Gastroesophageal sphincter (tissue), 4 donors: ENCODE results near the gene TNFRSF11A. TPM values are rescaled to one million over a fixed set of nuclear protein-coding genes. Genes with fewer than 3 reads are reported as not detected.

ENCODE experiments used
- ATAC-seq: fragments of 150-250 bp; one replicate; pipeline ENCODE4 v1.9.1; 2016; ENCODE audit warnings: mild to moderate bottlenecking, moderate library complexity
- H3K27ac ChIP-seq, 4 donors: fragments of 200-600 bp; sonication (generic) in 3 of 4; 1 replicate in 3 of 4; 2 replicates in 1 of 4; pipeline ENCODE4 v1.5.1; 2016 to 2019
- H3K27me3 ChIP-seq: fragments of 200-600 bp; sonication (generic); one replicate; pipeline ENCODE4 v1.5.1; 2019
- H3K36me3 ChIP-seq, 2 donors: fragments of 200-600 bp; sonication (generic); one replicate each; pipeline ENCODE4 v1.5.1; 2019; ENCODE audit warnings: control low read depth in 1 of 2
- H3K4me1 ChIP-seq, 3 donors: fragments of 200-600 bp; sonication (generic); 1 replicate in 2 of 3; 2 replicates in 1 of 3; pipeline ENCODE4 v1.5.1; 2016 to 2019; ENCODE audit warnings: control low read depth in 2 of 3
- H3K4me3 ChIP-seq, 2 donors: fragments of 200-600 bp; sonication (generic); one replicate each; pipeline ENCODE4 v1.5.1; 2019; ENCODE audit warnings: mild to moderate bottlenecking in 1 of 2, moderate library complexity in 1 of 2
- H3K9me3 ChIP-seq, 3 donors: fragments of 200-600 bp; sonication (generic); one replicate each; pipeline ENCODE4 v1.5.1; 2017 to 2019; ENCODE audit warnings: control low read depth in 2 of 3
- EP300 ChIP-seq: sonication (generic); formaldehyde crosslinking; IDR thresholded peaks from one replicate; pipeline ENCODE4 v1.6.1; 2017; ENCODE audit warnings: antibody characterized with exemption, mild to moderate bottlenecking
- POLR2A ChIP-seq, 2 donors: fragments of 450-650 bp; IDR thresholded peaks; one replicate each; pipeline ENCODE4 v1.6.1; 2017; ENCODE audit warnings: antibody characterized with exemption in 2 of 2, mild to moderate bottlenecking in 2 of 2, moderate library complexity in 1 of 2
- POLR2AphosphoS5 ChIP-seq: sonication (generic); formaldehyde crosslinking; IDR thresholded peaks from one replicate; pipeline ENCODE4 v1.6.1; 2017; ENCODE audit warnings: antibody characterized with exemption
- WGBS, 2 donors: methylation state at CpG; one replicate each; pipeline ENCODE4 v1.1.5; 2018; ENCODE audit warnings: low coverage in 1 of 2; 5-methylcytosine and 5-hydroxymethylcytosine counted together
- total RNA-seq, 4 donors: library from RNA; depleted of rRNA; stranded (reverse); fragments of >200 nt; gene quantifications; one replicate each; pipeline ENCODE4 v1.1.0, GENCODE V29; 2016
- TF ChIP-seq, protein P1 (sequence below), 4 experiments: fragments of 200-600 bp in 2 of 4; fragments of 450-650 bp in 2 of 4; sonication (generic) in 1 of 4; IDR thresholded peaks; one replicate each; pipeline ENCODE4 v1.5.1; 2017 to 2019; ENCODE audit warnings: antibody characterized with exemption in 4 of 4, mild to moderate bottlenecking in 2 of 4, moderate library complexity in 2 of 4

TNFRSF11A gene
- total RNA-seq, 4 donors from 2014 or later = 0.31 to 7.5 (median 1.4) TPM

DNA sequence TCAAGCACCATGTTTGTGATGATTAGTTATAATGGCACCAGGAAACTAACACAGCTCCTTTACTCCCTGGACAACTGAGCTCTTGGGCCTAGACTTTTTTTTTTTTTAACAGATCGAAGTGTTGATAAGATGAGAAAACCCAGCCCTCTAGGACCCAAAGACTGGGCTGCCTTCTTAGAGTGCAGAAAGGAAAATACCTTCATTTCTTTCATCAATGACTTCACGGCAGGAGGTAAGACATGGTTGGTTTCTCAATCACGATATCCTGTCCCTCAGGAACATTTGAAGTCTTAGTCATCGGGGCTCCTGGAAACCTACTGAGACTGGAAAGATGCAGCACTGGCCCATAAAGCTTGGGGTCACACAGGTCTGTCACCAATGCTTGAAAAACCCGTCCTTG lies 84.7 kb downstream of the TNFRSF11A start:
- no peak overlapping the region for H3K27ac ChIP-seq
- no peaks in the 10 kb centered on the region for H3K9me3 ChIP-seq
- 50 to 84% methylated on average over 1 to 4 of the region's 5 CpGs for WGBS, 2 donors
- H3K4me3 ChIP-seq = no peak overlapping the region
- no peaks in the 10 kb centered on the region for H3K4me1 ChIP-seq
- ATAC-seq = no peak
- no peak for TF ChIP-seq POLR2A (IDR thresholded peaks at IDR 0.05)
- no peak for TF ChIP-seq POLR2AphosphoS5
- TF ChIP-seq EP300 = no peak
- H3K36me3 ChIP-seq = no peaks in the 10 kb centered on the region
- peaks cover 10% of the 10 kb centered on the region for H3K27me3 ChIP-seq

DNA sequence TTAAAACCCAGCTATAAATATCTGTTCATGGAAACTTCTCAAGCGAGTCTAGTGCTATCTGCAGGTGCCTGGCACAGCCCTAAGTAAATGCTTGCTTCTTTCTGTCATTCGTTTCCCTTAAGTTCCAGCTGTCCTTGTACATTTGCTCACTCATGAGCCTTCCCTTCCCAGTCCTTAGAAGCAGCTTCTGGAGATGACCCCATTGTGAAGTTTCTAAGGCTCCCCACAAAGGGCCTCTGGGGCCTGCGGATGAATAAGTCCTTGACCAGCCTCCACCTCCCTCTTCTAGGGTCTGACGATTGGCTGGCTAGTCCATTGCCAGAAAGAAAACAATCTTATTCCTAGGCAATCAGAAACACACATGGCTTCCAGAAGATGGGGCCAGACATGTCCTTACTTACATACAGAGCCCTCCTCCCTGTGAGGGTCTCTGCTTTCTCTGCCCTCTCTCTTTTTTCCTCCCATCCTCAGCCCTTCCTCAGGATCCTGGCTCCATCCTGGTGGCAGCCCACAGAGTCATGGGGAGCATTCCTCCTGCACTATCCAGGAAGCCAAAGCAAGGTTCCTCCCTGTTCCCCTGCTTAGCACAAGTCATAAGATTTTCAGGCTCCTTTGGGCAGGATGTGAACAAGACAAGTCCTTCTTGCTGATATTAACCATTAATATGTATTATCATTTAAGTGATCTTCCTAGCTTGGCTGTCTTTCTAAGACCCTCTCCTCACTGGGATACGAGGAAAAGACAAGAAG lies 87.3 kb downstream of the TNFRSF11A start:
- 53 to 95% methylated on average over 3 to 4 of the region's 5 CpGs for WGBS, 2 donors
- H3K27ac ChIP-seq = no peak overlapping the region
- no peaks in the 10 kb centered on the region for H3K36me3 ChIP-seq
- H3K4me3 ChIP-seq = no peak overlapping the region
- no peak for ATAC-seq
- H3K4me1 ChIP-seq = no peaks in the 10 kb centered on the region
- peaks cover 10% of the 10 kb centered on the region for H3K27me3 ChIP-seq
- no peak for TF ChIP-seq EP300
- TF ChIP-seq POLR2AphosphoS5 = no peak
- TF ChIP-seq, protein P1, sequence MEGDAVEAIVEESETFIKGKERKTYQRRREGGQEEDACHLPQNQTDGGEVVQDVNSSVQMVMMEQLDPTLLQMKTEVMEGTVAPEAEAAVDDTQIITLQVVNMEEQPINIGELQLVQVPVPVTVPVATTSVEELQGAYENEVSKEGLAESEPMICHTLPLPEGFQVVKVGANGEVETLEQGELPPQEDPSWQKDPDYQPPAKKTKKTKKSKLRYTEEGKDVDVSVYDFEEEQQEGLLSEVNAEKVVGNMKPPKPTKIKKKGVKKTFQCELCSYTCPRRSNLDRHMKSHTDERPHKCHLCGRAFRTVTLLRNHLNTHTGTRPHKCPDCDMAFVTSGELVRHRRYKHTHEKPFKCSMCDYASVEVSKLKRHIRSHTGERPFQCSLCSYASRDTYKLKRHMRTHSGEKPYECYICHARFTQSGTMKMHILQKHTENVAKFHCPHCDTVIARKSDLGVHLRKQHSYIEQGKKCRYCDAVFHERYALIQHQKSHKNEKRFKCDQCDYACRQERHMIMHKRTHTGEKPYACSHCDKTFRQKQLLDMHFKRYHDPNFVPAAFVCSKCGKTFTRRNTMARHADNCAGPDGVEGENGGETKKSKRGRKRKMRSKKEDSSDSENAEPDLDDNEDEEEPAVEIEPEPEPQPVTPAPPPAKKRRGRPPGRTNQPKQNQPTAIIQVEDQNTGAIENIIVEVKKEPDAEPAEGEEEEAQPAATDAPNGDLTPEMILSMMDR (IDR thresholded peaks at IDR 0.05) = no peak
- TF ChIP-seq POLR2A (IDR thresholded peaks at IDR 0.05) = no peak
- no peaks in the 10 kb centered on the region for H3K9me3 ChIP-seq

DNA sequence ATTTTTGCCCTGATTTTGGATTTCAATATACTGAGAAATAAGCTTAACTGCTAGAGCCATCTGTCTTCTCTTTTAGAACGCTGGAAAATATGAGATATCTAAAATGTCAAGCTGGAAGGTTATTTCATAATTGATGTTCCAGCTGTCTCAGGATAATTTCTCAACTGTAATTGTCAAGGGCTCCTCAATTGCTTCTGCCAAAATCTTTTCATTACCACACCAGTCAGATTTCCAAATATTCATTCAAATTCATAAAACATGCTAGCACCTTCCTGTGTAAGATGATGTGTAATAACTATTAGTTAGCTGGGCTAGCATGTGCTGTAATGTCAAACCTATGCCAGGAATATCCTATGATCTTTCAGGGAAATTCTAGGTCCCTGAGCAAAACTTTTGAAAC lies 88.1 kb downstream of the TNFRSF11A start:
- Histone ChIP-seq H3K9me3 (no peaks in the 10 kb centered on the region), H3K36me3 (no peaks in the 10 kb centered on the region), H3K4me1 (no peaks in the 10 kb centered on the region), H3K4me3 (no peak overlapping the region), H3K27me3 (peaks cover 10% of the 10 kb centered on the region), H3K27ac (no peak overlapping the region)
- ATAC-seq = no peak
- WGBS, 2 donors = 27 to 33% methylated on average over 1 of the region's 1 CpG
- TF ChIP-seq POLR2AphosphoS5 = no peak
- no peak for TF ChIP-seq POLR2A (IDR thresholded peaks at IDR 0.05)
- TF ChIP-seq, protein P1 (IDR thresholded peaks at IDR 0.05) = no peak
- no peak for TF ChIP-seq EP300

DNA sequence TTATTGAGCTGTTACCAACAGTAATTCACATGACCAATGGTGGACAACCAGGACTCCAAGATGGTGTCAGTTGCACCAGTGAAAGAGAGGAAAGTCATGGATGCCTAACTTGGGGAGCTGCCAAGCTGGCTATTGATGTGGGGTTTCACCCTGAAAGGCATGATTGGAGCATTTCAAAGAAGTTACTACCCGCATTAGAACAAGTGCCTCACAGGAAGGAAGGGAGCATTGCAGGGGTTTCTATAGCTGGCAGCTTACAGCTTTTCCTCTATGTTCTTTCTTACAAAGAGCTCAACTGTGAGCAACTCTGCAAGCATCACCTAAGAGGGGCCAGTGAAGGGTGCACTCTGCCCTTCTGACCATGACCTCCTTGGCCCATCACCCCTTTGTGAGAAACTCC lies 93.1 kb downstream of the TNFRSF11A start:
- no peak for ATAC-seq
- TF ChIP-seq POLR2AphosphoS5 (no peak), POLR2A (IDR thresholded peaks at IDR 0.05) (no peak), EP300 (no peak)
- TF ChIP-seq, protein P1 (IDR thresholded peaks at IDR 0.05) = no peak
- 83% methylated on average over 1 of the region's 1 CpG; no CpG with 5 or more reads in 1 of the 2 donors for WGBS, 2 donors

DNA sequence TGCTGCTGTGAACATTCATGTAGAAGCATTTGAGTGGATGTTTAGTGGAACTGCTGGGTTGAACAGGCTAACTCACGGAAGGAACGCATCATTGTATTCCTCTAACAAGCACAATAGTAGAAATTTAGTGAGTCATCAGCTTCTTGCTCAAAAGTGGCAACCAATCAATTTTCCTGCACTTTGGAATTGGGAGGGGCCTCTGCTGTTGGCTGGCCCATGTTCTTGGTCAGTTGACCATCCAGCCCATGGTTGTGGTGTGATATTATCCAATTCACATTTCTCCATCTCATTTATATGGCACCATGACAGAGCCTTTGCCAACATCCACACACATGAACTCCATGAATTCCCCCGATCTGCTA lies 95.0 kb downstream of the TNFRSF11A start:
- Histone ChIP-seq H3K27ac (no peak overlapping the region), H3K9me3 (no peaks in the 10 kb centered on the region), H3K36me3 (no peaks in the 10 kb centered on the region), H3K27me3 (no peaks in the 10 kb centered on the region), H3K4me3 (no peak overlapping the region), H3K4me1 (peaks cover 0 to 6% (median 0%) of the 10 kb centered on the region in 3 donors)
- TF ChIP-seq EP300 (no peak), POLR2A (IDR thresholded peaks at IDR 0.05) (no peak), POLR2AphosphoS5 (no peak)
- TF ChIP-seq, protein P1 (IDR thresholded peaks at IDR 0.05) = no peak
- WGBS, 2 donors = 67 to 73% methylated on average over 1 to 3 of the region's 3 CpGs
- no peak for ATAC-seq

More for the DNA sequence above, 93.1 kb downstream of the TNFRSF11A start:
- no peaks in the 10 kb centered on the region for H3K4me1 ChIP-seq
- no peaks in the 10 kb centered on the region for H3K9me3 ChIP-seq
- no peaks in the 10 kb centered on the region for H3K27me3 ChIP-seq
- no peaks in the 10 kb centered on the region for H3K36me3 ChIP-seq
- no peak overlapping the region for H3K27ac ChIP-seq
- no peak overlapping the region for H3K4me3 ChIP-seq
